ENCODE data around the gene ESPNL.
"Not testable (repeated sequence)": the region's sequence is repeated elsewhere in the genome, so short reads cannot be mapped to it uniquely, and the experiment has no call there.

ESPNL gene

DNA sequence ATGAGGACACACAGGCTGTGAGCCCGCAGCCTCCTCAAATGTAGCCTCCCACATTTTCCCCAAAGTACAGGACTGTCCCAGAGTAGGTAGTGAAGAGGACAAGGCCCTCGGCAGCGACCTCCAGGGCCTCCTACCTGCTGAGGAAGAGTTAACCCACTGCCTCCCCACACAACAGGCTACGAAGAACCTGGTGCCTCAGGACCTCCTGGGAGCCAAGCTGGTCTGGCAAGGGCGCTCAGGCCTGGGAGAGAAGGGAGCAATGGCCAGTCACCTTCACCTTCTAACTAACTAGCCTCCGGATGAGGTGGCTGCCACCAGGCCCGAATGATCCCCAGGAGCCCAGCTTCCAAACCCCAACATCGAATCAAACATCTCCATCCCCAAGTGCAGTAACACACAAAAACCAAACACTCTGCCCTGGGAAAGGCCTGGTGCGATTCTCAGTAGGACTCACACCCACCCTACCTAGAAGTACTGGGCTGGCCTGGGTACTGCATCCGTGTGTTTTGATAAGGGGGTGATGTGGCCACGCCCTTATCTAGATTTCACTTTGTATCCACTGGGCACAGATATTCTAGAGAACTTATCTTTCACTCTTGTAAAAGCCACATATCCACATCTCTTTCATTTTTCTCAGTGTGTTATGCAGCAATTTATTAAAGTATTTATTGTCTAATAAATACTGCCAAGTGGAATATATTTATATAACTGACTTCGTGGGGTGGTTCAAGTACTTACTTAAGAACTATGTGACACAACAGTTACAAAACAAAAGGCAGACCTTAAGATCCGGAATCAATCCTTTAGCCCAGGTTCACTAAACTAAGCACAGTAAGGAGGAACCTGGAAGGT lies 68.3 kb downstream of the ESPNL start:
- H3K27ac Mint-ChIP-seq, result no peak overlapping the region
- H3K36me3 Mint-ChIP-seq, result peaks cover 48% of the 10 kb centered on the region
- H3K9me3 Mint-ChIP-seq, result no peaks in the 10 kb centered on the region
- peaks cover 7% of the 10 kb centered on the region for H3K4me1 Mint-ChIP-seq
- DNase-seq (ENCODE audit: low spot score in 2 of 2), result no peak
- H3K4me3 Mint-ChIP-seq, result no peak overlapping the region
- no peak for ATAC-seq

GRCh38 chr2:238169048-238169707 lies 69.0 kb downstream of the ESPNL start:
- peaks cover 56% of the 10 kb centered on the region for H3K36me3 Mint-ChIP-seq
- DNase-seq (ENCODE audit: low spot score in 2 of 2), result no peak
- no peak overlapping the region for H3K27ac Mint-ChIP-seq
- H3K4me1 Mint-ChIP-seq, result peaks cover 7% of the 10 kb centered on the region
- no peak overlapping the region for H3K4me3 Mint-ChIP-seq
- ATAC-seq, result no peak
- no peaks in the 10 kb centered on the region for H3K9me3 Mint-ChIP-seq

DNA sequence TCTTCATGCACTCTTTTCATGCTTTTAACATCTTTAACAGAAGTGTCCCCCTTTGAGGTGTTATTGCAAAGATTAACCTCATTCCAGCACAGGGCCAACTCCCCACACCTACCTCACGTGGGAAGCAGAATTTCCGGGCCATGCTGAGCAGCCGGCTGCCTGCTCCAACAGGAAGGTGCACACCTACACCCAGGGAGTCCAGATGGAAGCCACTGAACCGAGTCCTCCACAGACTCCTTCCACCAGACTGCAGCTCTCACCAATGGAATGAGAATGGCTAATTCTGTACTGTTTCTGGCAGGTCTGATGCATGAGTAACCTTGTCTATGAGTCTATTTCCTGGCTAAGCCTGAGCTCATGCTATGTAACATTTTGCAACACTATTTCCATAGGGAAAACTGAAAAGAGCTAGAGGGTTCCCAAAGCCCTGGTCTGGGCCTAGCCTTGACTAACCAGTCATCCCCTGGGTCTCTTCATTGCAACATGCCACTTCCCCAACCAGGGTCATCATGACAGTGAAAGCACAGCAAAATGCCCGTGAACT lies 69.6 kb downstream of the ESPNL start:
- Mint-ChIP-seq H3K4me1 (peaks cover 5% of the 10 kb centered on the region), H3K36me3 (peaks cover 60% of the 10 kb centered on the region)
- ATAC-seq, result no peak

GRCh38 chr2:238170386-238171071 lies 70.4 kb downstream of the ESPNL start:
- H3K27ac Mint-ChIP-seq, result peak overlapping the region; percentile 26
- no peak for DNase-seq (ENCODE audit: low spot score in 2 of 2)
- H3K4me1 Mint-ChIP-seq, result no peaks in the 10 kb centered on the region
- ATAC-seq, result no peak
- H3K4me3 Mint-ChIP-seq, result no peak overlapping the region
- H3K9me3 Mint-ChIP-seq, result no peaks in the 10 kb centered on the region
- peaks cover 67% of the 10 kb centered on the region for H3K36me3 Mint-ChIP-seq

More for the DNA sequence above, 69.6 kb downstream of the ESPNL start:
- no peak overlapping the region for H3K4me3 Mint-ChIP-seq
- no peaks in the 10 kb centered on the region for H3K9me3 Mint-ChIP-seq
- H3K27ac Mint-ChIP-seq, result peak overlapping the region; percentile 26
- DNase-seq (ENCODE audit: low spot score in 2 of 2), result no peak

- not testable (repeated sequence) for DNase-seq (ENCODE audit: low spot score in 2 of 2); ATAC-seq; H3K4me1 Mint-ChIP-seq; H3K9me3 Mint-ChIP-seq; H3K4me3 Mint-ChIP-seq
- Mint-ChIP-seq H3K27ac (peak overlapping the region; percentile 62), H3K36me3 (peaks cover 73% of the 10 kb centered on the region)
Observed at GRCh38 chr2:238171072-238171431, 70.9 kb downstream of the ESPNL start.

DNA sequence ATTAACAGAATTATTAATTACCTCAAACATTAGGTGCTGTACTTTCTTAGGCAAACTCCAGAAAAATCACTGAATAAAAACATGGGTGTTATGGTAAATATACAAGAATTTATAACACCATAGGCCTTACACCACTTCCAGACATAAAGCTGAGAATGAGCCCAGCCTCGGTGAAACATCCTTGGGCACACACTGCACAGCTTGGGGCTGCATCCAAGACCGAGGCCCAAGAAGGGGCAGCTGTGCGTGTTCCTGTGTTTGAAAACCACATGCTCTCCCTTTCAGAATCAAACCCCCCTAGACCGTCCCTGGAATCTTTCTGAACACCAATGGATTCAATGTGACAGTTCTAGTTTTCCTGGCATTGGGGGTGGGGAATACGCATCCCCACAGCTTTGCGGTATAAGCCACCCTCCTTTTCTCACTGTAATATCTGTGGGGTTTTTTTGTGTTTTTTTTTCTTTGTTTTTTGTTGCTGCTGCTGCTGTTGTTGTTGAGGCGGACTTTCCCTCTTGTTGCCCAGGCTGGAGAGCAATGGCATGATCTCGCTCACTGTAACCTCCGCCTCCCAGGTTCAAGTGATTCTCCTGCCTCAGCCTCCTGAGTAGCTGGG lies 71.5 kb downstream of the ESPNL start:
- ATAC-seq (no peak), DNase-seq (ENCODE audit: low spot score in 2 of 2) (no peak)
- Mint-ChIP-seq H3K4me1 (no peaks in the 10 kb centered on the region), H3K27ac (peak overlapping the region; percentile 62), H3K9me3 (no peaks in the 10 kb centered on the region), H3K36me3 (peaks cover 79% of the 10 kb centered on the region), H3K4me3 (no peak overlapping the region)

DNA sequence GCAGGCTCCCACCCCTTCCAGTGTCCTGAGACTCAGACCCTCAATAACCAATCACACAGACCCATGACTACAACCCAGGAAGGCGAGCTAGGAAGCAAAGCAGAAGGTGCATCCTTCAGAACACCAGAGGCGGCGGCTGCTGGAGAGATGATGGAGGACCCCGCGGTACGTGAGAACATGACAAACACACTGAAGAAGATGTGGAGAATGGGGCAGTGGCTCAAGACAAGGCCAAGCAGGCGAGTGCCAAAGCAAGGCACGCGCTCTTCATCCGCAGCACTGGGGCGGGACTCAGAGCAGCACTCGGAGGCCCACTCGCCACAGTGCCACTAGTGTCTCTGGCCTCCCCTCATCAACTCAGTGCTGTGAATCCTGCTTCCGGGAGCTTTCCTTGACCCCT lies 72.3 kb downstream of the ESPNL start:
- peaks cover 87% of the 10 kb centered on the region for H3K36me3 Mint-ChIP-seq
- H3K4me3 Mint-ChIP-seq, result no peak overlapping the region
- DNase-seq (ENCODE audit: low spot score in 2 of 2), result no peak
- no peaks in the 10 kb centered on the region for H3K9me3 Mint-ChIP-seq
- H3K4me1 Mint-ChIP-seq, result no peaks in the 10 kb centered on the region
- ATAC-seq, result no peak
- H3K27ac Mint-ChIP-seq, result peak overlapping the region; percentile 62

- Mint-ChIP-seq H3K9me3 (no peaks in the 10 kb centered on the region), H3K4me1 (no peaks in the 10 kb centered on the region), H3K4me3 (no peak overlapping the region), H3K36me3 (peaks cover 98% of the 10 kb centered on the region), H3K27ac (no peak overlapping the region)
- ATAC-seq, result no peak
- no peak for DNase-seq (ENCODE audit: low spot score in 2 of 2)
Observed at GRCh38 chr2:238173692-238174091, 73.6 kb downstream of the ESPNL start.

DNA sequence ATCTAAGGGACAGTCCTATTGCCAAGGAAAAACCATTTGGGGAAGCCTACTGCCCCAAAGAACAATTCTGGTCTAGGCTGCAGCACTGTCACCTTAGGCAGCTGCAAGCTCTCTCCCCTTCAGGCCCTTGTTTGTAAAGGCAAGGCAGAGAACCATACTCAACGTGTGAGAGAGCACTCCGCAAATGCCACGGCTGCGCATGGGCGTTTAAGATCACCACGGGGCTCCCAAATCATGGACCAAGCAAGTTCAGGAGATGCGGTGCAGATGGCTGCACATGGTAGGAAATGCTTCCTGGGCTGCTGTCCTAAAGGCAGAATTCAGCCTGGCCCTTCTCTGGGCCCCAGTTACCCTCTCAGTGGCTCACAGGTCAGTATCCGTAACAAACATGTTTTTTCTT lies 74.2 kb downstream of the ESPNL start:
- H3K4me1 Mint-ChIP-seq, result no peaks in the 10 kb centered on the region
- DNase-seq (ENCODE audit: low spot score in 2 of 2), result no peak
- H3K9me3 Mint-ChIP-seq, result no peaks in the 10 kb centered on the region
- H3K36me3 Mint-ChIP-seq, result peaks cover 98% of the 10 kb centered on the region
- H3K4me3 Mint-ChIP-seq, result no peak overlapping the region
- ATAC-seq, result no peak
- H3K27ac Mint-ChIP-seq, result no peak overlapping the region

GRCh38 chr2:238174701-238175100 lies 74.6 kb downstream of the ESPNL start:
- H3K4me1 Mint-ChIP-seq, result no peaks in the 10 kb centered on the region
- no peaks in the 10 kb centered on the region for H3K9me3 Mint-ChIP-seq
- DNase-seq (ENCODE audit: low spot score in 2 of 2) (no peak), ATAC-seq (no peak)
- no peak overlapping the region for H3K4me3 Mint-ChIP-seq
- no peak overlapping the region for H3K27ac Mint-ChIP-seq
- H3K36me3 Mint-ChIP-seq, result peaks cover 98% of the 10 kb centered on the region

- Mint-ChIP-seq H3K4me3 (no peak overlapping the region), H3K36me3 (peaks cover 98% of the 10 kb centered on the region), H3K4me1 (no peaks in the 10 kb centered on the region), H3K9me3 (no peaks in the 10 kb centered on the region), H3K27ac (no peak overlapping the region)
- ATAC-seq (no peak), DNase-seq (ENCODE audit: low spot score in 2 of 2) (no peak)
Observed at GRCh38 chr2:238176613-238177012, 76.5 kb downstream of the ESPNL start.

GRCh38 chr2:238180554-238180953 lies 80.4 kb downstream of the ESPNL start:
- Mint-ChIP-seq H3K36me3 (peaks cover 100% of the 10 kb centered on the region), H3K4me3 (no peak overlapping the region), H3K27ac (no peak overlapping the region), H3K9me3 (no peaks in the 10 kb centered on the region), H3K4me1 (no peaks in the 10 kb centered on the region)
- no peak for ATAC-seq
- DNase-seq (ENCODE audit: low spot score in 2 of 2), result no peak

DNA sequence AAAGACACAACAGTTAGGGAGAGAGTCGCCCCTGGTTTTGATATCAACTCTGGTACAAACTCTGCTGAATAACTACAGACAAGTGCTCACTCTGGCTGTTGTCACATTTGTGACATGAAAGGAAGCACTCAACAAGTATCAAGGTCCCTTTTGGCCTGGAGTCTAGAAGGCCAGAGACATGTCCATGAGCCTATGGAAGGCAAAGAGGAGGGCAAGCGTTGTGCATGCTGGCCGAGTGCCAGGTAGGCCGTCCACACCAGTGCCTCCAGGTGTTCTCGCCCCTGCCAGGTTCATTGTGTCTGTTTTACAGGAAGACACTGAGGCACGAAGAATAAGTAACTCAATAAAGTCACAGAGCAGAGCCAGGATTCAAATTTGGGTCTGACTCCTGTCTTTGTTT lies 82.2 kb downstream of the ESPNL start:
- DNase-seq (ENCODE audit: low spot score in 2 of 2) (no peak), ATAC-seq (no peak)
- no peaks in the 10 kb centered on the region for H3K4me1 Mint-ChIP-seq
- H3K9me3 Mint-ChIP-seq, result no peaks in the 10 kb centered on the region
- peaks cover 100% of the 10 kb centered on the region for H3K36me3 Mint-ChIP-seq
- H3K4me3 Mint-ChIP-seq, result no peak overlapping the region
- no peak overlapping the region for H3K27ac Mint-ChIP-seq

Data from stimulated activated effector memory CD8-positive, alpha-beta T cell treated with anti-CD3 and anti-CD28 coated beads, Interleukin-12 subunit alpha, Interleukin-12 subunit beta, amount 100 ng/mL, for 72 hours (primary cell).